NCI-H1092 (cell line): ENCODE data around the gene MARK3.

Experiments
- DNase-seq: peaks from one replicate; lab custom pipeline; 2025; lab: John Stamatoyannopoulos, UW

Gene MARK3

GRCh38 chr14:103538291-103539055 is 153.3 kb downstream of the MARK3 start:
- DNase-seq: no peak

GRCh38 chr14:103539056-103539825 is 154.0 kb downstream of the MARK3 start:
- no peak for DNase-seq

- DNase-seq: no peak
These were observed 155.8 kb downstream of the MARK3 start for GRCh38 chr14:103540821-103541708.

GRCh38 chr14:103541709-103542604 is 156.7 kb downstream of the MARK3 start:
- DNase-seq: peak; percentile 43

GRCh38 chr14:103542605-103543088 is 157.4 kb downstream of the MARK3 start:
- DNase-seq: peak; percentile 75

GRCh38 chr14:103543140-103543539 is 157.9 kb downstream of the MARK3 start:
- peak; percentile 58 for DNase-seq

GRCh38 chr14:103543721-103544387 is 158.6 kb downstream of the MARK3 start:
- no peak for DNase-seq

GRCh38 chr14:103544388-103545218 is 159.4 kb downstream of the MARK3 start:
- DNase-seq: peak; percentile 46

GRCh38 chr14:103545219-103545914 is 160.2 kb downstream of the MARK3 start:
- no peak for DNase-seq

- no peak for DNase-seq
These were observed 160.9 kb downstream of the MARK3 start for GRCh38 chr14:103545915-103546651.

GRCh38 chr14:103546652-103547454 is 161.6 kb downstream of the MARK3 start:
- peak; percentile 64 for DNase-seq

- DNase-seq: no peak
These were observed 162.3 kb downstream of the MARK3 start for GRCh38 chr14:103547455-103547940.

- DNase-seq: no peak
These were observed 162.8 kb downstream of the MARK3 start for GRCh38 chr14:103547941-103548462.

- DNase-seq: no peak
These were observed 163.5 kb downstream of the MARK3 start for GRCh38 chr14:103548463-103549351.

- DNase-seq: no peak
These were observed 164.4 kb downstream of the MARK3 start for GRCh38 chr14:103549361-103550311.
